ENCODE results near the gene ARHGEF26. TPM values are rescaled to one million over a fixed set of nuclear protein-coding genes. Genes with fewer than 3 reads are reported as not detected.

Gene ARHGEF26
- total RNA-seq, 1 experiment from 2014 or later = not detected

GRCh38 chr3:154111365-154111935 lies 9.7 kb upstream of the ARHGEF26 start:
- no peaks in the 10 kb centered on the region for H3K79me2 ChIP-seq (ENCODE audit: low read length)
- DNase-seq = no peak
- H3K9ac ChIP-seq (ENCODE audit: low read length) = no peak overlapping the region
- no peaks in the 10 kb centered on the region for H3K9me3 ChIP-seq (ENCODE audit: low read length)
- H2AFZ ChIP-seq (ENCODE audit: low read length) = no peak overlapping the region
- no peak overlapping the region for H3K4me2 ChIP-seq (ENCODE audit: low read depth, low read length, poor library complexity, severe bottlenecking)
- no peaks in the 10 kb centered on the region for H3K36me3 ChIP-seq (ENCODE audit: insufficient read depth, low read length)
- no peaks in the 10 kb centered on the region for H4K20me1 ChIP-seq (ENCODE audit: insufficient read depth, low read depth, low read length)
- no peaks in the 10 kb centered on the region for H3K4me1 ChIP-seq (ENCODE audit: low read length)
- no peaks in the 10 kb centered on the region for H3K9me2 ChIP-seq (replicated peaks; ENCODE audit: insufficient read depth, low read length)
- H3K27me3 ChIP-seq (ENCODE audit: low read length) = no peaks in the 10 kb centered on the region
- H3K27ac ChIP-seq (ENCODE audit: low read length) = no peak overlapping the region
- no peak overlapping the region for H3K4me3 ChIP-seq (ENCODE audit: low read length)

- Histone ChIP-seq H4K20me1 (ENCODE audit: insufficient read depth, low read depth, low read length) (no peaks in the 10 kb centered on the region), H2AFZ (ENCODE audit: low read length) (no peak overlapping the region), H3K4me2 (ENCODE audit: low read depth, low read length, poor library complexity, severe bottlenecking) (no peak overlapping the region), H3K36me3 (ENCODE audit: insufficient read depth, low read length) (no peaks in the 10 kb centered on the region), H3K79me2 (ENCODE audit: low read length) (no peaks in the 10 kb centered on the region), H3K27ac (ENCODE audit: low read length) (no peak overlapping the region), H3K9ac (ENCODE audit: low read length) (no peak overlapping the region), H3K9me3 (ENCODE audit: low read length) (no peaks in the 10 kb centered on the region), H3K27me3 (ENCODE audit: low read length) (no peaks in the 10 kb centered on the region), H3K4me1 (ENCODE audit: low read length) (no peaks in the 10 kb centered on the region), H3K9me2 (replicated peaks; ENCODE audit: insufficient read depth, low read length) (no peaks in the 10 kb centered on the region), H3K4me3 (ENCODE audit: low read length) (no peak overlapping the region)
- DNase-seq = no peak
Measured at GRCh38 chr3:154112146-154112852, 8.9 kb upstream of the ARHGEF26 start.

- no peak overlapping the region for H2AFZ ChIP-seq (ENCODE audit: low read length)
- H3K4me1 ChIP-seq (ENCODE audit: low read length) = no peaks in the 10 kb centered on the region
Measured at GRCh38 chr3:154113609-154114008, 7.6 kb upstream of the ARHGEF26 start.

GRCh38 chr3:154115332-154115731 lies 5.9 kb upstream of the ARHGEF26 start:
- Histone ChIP-seq H3K4me3 (ENCODE audit: low read length) (no peak overlapping the region), H3K79me2 (ENCODE audit: low read length) (no peaks in the 10 kb centered on the region), H3K9ac (ENCODE audit: low read length) (no peak overlapping the region), H2AFZ (ENCODE audit: low read length) (no peak overlapping the region), H3K4me2 (ENCODE audit: low read depth, low read length, poor library complexity, severe bottlenecking) (no peak overlapping the region), H3K4me1 (ENCODE audit: low read length) (no peaks in the 10 kb centered on the region), H3K9me3 (ENCODE audit: low read length) (no peaks in the 10 kb centered on the region), H3K27ac (ENCODE audit: low read length) (no peak overlapping the region), H3K9me2 (replicated peaks; ENCODE audit: insufficient read depth, low read length) (no peaks in the 10 kb centered on the region), H3K27me3 (ENCODE audit: low read length) (no peaks in the 10 kb centered on the region), H3K36me3 (ENCODE audit: insufficient read depth, low read length) (no peaks in the 10 kb centered on the region), H4K20me1 (ENCODE audit: insufficient read depth, low read depth, low read length) (no peaks in the 10 kb centered on the region)
- DNase-seq = no peak

More at GRCh38 chr3:154113609-154114008, 7.6 kb upstream of the ARHGEF26 start:
- no peak overlapping the region for H3K9ac ChIP-seq (ENCODE audit: low read length)
- H3K27me3 ChIP-seq (ENCODE audit: low read length) = no peaks in the 10 kb centered on the region
- no peak overlapping the region for H3K4me3 ChIP-seq (ENCODE audit: low read length)
- H4K20me1 ChIP-seq (ENCODE audit: insufficient read depth, low read depth, low read length) = no peaks in the 10 kb centered on the region
- H3K27ac ChIP-seq (ENCODE audit: low read length) = no peak overlapping the region
- H3K9me2 ChIP-seq (replicated peaks; ENCODE audit: insufficient read depth, low read length) = no peaks in the 10 kb centered on the region
- no peaks in the 10 kb centered on the region for H3K79me2 ChIP-seq (ENCODE audit: low read length)
- DNase-seq = no peak
- H3K36me3 ChIP-seq (ENCODE audit: insufficient read depth, low read length) = no peaks in the 10 kb centered on the region
- H3K4me2 ChIP-seq (ENCODE audit: low read depth, low read length, poor library complexity, severe bottlenecking) = no peak overlapping the region
- H3K9me3 ChIP-seq (ENCODE audit: low read length) = no peaks in the 10 kb centered on the region

- no peak overlapping the region for H3K4me2 ChIP-seq (ENCODE audit: low read depth, low read length, poor library complexity, severe bottlenecking)
- H2AFZ ChIP-seq (ENCODE audit: low read length) = no peak overlapping the region
- H3K9me3 ChIP-seq (ENCODE audit: low read length) = no peaks in the 10 kb centered on the region
- no peaks in the 10 kb centered on the region for H3K36me3 ChIP-seq (ENCODE audit: insufficient read depth, low read length)
- no peak overlapping the region for H3K9ac ChIP-seq (ENCODE audit: low read length)
- H3K27me3 ChIP-seq (ENCODE audit: low read length) = no peaks in the 10 kb centered on the region
- H3K4me3 ChIP-seq (ENCODE audit: low read length) = no peak overlapping the region
- no peaks in the 10 kb centered on the region for H4K20me1 ChIP-seq (ENCODE audit: insufficient read depth, low read depth, low read length)
- no peaks in the 10 kb centered on the region for H3K9me2 ChIP-seq (replicated peaks; ENCODE audit: insufficient read depth, low read length)
- H3K79me2 ChIP-seq (ENCODE audit: low read length) = no peaks in the 10 kb centered on the region
- DNase-seq = no peak
- no peaks in the 10 kb centered on the region for H3K4me1 ChIP-seq (ENCODE audit: low read length)
- H3K27ac ChIP-seq (ENCODE audit: low read length) = no peak overlapping the region
Measured at GRCh38 chr3:154119951-154120350, 1.2 kb upstream of the ARHGEF26 start.

GRCh38 chr3:154121701-154122551 lies 736 bp downstream of the ARHGEF26 start:
- Histone ChIP-seq H3K79me2 (ENCODE audit: low read length) (no peaks in the 10 kb centered on the region), H3K9me3 (ENCODE audit: low read length) (no peaks in the 10 kb centered on the region), H3K36me3 (ENCODE audit: insufficient read depth, low read length) (no peaks in the 10 kb centered on the region), H3K4me3 (ENCODE audit: low read length) (no peak overlapping the region), H3K4me2 (ENCODE audit: low read depth, low read length, poor library complexity, severe bottlenecking) (no peak overlapping the region), H3K27ac (ENCODE audit: low read length) (no peak overlapping the region), H3K4me1 (ENCODE audit: low read length) (no peaks in the 10 kb centered on the region), H4K20me1 (ENCODE audit: insufficient read depth, low read depth, low read length) (no peaks in the 10 kb centered on the region), H2AFZ (ENCODE audit: low read length) (no peak overlapping the region), H3K9ac (ENCODE audit: low read length) (no peak overlapping the region), H3K27me3 (ENCODE audit: low read length) (no peaks in the 10 kb centered on the region), H3K9me2 (replicated peaks; ENCODE audit: insufficient read depth, low read length) (no peaks in the 10 kb centered on the region)
- no peak for DNase-seq

GRCh38 chr3:154122552-154122911 lies 1.3 kb downstream of the ARHGEF26 start:
- no peak overlapping the region for H2AFZ ChIP-seq (ENCODE audit: low read length)

GRCh38 chr3:154122912-154123559 lies 1.8 kb downstream of the ARHGEF26 start:
- DNase-seq = no peak
- no peak overlapping the region for H3K4me2 ChIP-seq (ENCODE audit: low read depth, low read length, poor library complexity, severe bottlenecking)
- H3K9me3 ChIP-seq (ENCODE audit: low read length) = no peaks in the 10 kb centered on the region
- no peaks in the 10 kb centered on the region for H3K79me2 ChIP-seq (ENCODE audit: low read length)
- H3K27me3 ChIP-seq (ENCODE audit: low read length) = no peaks in the 10 kb centered on the region
- no peak overlapping the region for H3K9ac ChIP-seq (ENCODE audit: low read length)
- H3K4me1 ChIP-seq (ENCODE audit: low read length) = no peaks in the 10 kb centered on the region
- H3K27ac ChIP-seq (ENCODE audit: low read length) = no peak overlapping the region
- no peak overlapping the region for H2AFZ ChIP-seq (ENCODE audit: low read length)
- no peaks in the 10 kb centered on the region for H3K36me3 ChIP-seq (ENCODE audit: insufficient read depth, low read length)
- H4K20me1 ChIP-seq (ENCODE audit: insufficient read depth, low read depth, low read length) = no peaks in the 10 kb centered on the region
- no peaks in the 10 kb centered on the region for H3K9me2 ChIP-seq (replicated peaks; ENCODE audit: insufficient read depth, low read length)
- H3K4me3 ChIP-seq (ENCODE audit: low read length) = no peak overlapping the region

More at GRCh38 chr3:154122552-154122911, 1.3 kb downstream of the ARHGEF26 start:
- Histone ChIP-seq H3K9me2 (replicated peaks; ENCODE audit: insufficient read depth, low read length) (no peaks in the 10 kb centered on the region), H3K9ac (ENCODE audit: low read length) (no peak overlapping the region), H3K4me3 (ENCODE audit: low read length) (no peak overlapping the region), H3K27me3 (ENCODE audit: low read length) (no peaks in the 10 kb centered on the region), H4K20me1 (ENCODE audit: insufficient read depth, low read depth, low read length) (no peaks in the 10 kb centered on the region), H3K79me2 (ENCODE audit: low read length) (no peaks in the 10 kb centered on the region), H3K9me3 (ENCODE audit: low read length) (no peaks in the 10 kb centered on the region), H3K27ac (ENCODE audit: low read length) (no peak overlapping the region), H3K4me2 (ENCODE audit: low read depth, low read length, poor library complexity, severe bottlenecking) (no peak overlapping the region), H3K4me1 (ENCODE audit: low read length) (no peaks in the 10 kb centered on the region), H3K36me3 (ENCODE audit: insufficient read depth, low read length) (no peaks in the 10 kb centered on the region)
- DNase-seq = no peak
